ENCODE results near the gene FGF3.

- no peak for TF ChIP-seq CTCF (IDR thresholded peaks at IDR 0.05; ENCODE audit: insufficient read depth, low read depth, low read length)
- no peak for TF ChIP-seq EZH2 (IDR thresholded peaks at IDR 0.05; ENCODE audit: insufficient read depth, low read length)
Measured at GRCh38 chr11:69830086-69830485, 10.9 kb upstream of the FGF3 start.

Data from astrocyte (in vitro differentiated cells and primary cell).